G401 (cell line): ENCODE data around the gene BAZ1A. TPM values are rescaled to one million over a fixed set of nuclear protein-coding genes. Genes with fewer than 3 reads are reported as not detected.
"Not testable (repeated sequence)": the region's sequence is repeated elsewhere in the genome, so short reads cannot be mapped to it uniquely, and the experiment has no call there.

Experiments used
- DNase-seq: peaks from one replicate; pipeline ENCODE4 v3.0.0-alpha.2; 2015; ENCODE audit warnings: low spot score
- in situ Hi-C: cut with HindIII; loops from 2 replicates; pipeline ENCODE4 v1.10.0; 2016; ENCODE audit warnings: low sequenced_read_pairs, mixed read lengths
- total RNA-seq: library from RNA; depleted of rRNA; stranded (reverse); fragments of >200 nt; shearing (Covaris generic); gene quantifications from 2 replicates; pipeline ENCODE4 v1.2.3, GENCODE V29; 2014

The BAZ1A gene
- total RNA-seq, 1 experiment from 2014 or later, result 13.7 TPM

DNA sequence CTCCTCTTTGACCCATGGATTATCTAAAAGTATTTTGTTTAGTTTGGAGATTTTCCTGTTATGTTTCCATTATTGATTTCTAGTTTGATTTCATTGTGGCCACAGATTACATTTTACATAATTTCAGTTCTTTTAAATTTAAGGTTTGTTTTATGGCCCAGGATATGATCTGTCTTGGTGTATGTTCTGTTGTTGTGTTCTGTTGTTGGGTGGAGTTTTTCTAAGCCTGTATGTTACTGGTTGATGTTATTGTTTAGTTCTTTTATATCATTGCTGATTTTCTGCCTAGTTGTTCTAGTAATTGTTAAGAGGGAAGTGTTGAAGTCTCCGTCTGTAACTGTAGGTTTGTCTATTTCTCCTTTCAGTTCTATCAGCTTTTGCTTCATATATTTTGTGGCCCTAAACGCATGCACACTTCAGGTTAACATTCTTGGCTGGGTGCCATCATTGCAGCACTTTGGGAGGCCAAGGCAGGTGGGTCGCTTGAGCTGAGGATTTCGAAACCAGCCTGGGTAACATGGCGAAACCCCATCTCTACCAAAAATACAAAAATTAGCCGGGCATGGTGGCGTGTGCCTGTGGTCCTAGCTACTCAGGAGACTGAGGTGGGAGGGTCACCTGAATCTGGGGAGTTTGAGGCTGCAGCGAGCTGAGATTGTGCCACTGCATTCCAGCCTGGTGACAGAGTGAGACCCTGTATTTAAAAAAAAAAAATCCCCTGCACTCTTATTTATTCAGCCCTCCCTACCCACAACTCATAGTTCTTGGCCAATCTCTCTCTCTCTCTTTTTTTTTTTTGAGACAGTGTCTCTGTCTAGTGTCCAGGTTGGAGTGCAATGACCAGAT lies 132.7 kb downstream of the BAZ1A start:
- in situ Hi-C loops, result no loop called here

DNA sequence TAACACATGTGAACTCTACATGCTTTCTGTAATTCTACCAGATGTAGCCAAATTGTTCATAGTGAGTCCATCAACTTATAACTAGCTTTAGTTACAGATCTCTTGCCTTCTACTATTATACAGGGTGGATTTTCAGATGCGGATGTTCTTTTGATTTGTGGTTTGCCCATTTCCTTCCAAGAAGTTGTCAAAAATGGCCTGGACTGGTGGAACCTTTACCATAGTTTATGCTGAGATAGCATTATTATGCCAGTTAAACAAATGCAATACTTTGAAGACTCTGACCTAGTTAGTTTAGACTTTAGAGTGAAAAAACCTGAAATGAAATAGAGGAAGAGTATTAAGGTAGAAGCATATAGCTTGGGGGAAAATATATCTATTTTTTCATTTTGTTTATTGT lies 133.3 kb downstream of the BAZ1A start:
- in situ Hi-C loops, result no loop called here
- DNase-seq, result no peak

More for the DNA sequence above, 132.7 kb downstream of the BAZ1A start:
- no peak for DNase-seq

DNA sequence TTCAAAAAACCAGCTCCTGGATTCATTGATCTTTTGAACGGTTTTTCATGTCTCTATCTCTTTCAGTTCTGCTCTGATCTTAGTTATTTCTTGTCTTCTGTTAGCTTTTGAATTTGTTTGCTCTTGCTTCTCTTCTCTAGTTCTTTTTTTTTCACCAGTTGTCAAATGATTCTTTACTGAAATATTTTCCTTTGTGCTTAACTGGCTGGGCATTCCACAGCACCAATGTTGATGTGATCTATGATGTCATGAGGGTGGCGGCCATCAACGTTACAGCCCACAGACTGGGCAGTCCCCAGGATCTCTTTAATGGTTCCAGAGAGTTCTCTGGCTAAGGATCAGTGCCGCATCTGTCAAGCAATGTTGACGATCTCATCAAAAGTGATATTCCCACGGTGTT lies 135.0 kb downstream of the BAZ1A start:
- DNase-seq, in situ Hi-C loops: not testable (repeated sequence)

DNA sequence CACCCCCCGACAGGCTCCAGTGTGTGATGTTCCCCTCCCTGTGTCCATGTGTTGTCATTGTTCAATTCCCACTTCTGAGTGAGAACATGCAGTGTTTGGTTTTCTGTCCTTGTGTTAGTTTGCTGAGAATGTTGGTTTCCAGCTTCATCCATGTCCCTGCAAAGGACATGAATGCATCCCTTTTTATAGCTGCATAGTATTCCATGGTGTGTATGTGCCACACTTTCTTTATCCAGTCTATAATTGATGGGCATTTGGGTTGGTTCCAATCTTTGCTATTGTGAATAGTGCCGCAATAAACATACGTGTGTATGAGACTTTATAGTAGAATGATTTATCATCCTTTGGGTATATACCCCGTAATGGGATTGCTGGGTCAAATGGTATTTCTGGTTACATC lies 138.1 kb downstream of the BAZ1A start:
- in situ Hi-C loops, DNase-seq: not testable (repeated sequence)

DNA sequence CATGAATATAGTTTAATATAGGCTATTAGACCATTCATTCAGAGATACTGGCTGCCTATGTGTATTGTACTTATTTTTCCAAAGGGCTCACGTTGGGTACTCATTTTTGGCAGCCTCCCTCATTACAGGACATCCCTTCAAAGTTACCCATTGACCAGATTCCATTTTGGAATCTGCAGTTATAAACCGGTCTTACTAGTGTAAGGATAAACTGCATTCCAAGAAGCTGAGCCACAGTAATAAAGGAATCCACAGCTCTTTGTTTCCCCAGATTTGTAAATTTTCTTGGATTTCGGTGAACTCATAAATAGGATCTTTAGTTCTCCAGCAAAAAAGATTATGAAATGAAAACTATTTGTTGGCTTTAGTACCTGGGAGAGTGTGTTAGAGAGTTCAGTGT lies 141.9 kb downstream of the BAZ1A start:
- no peak for DNase-seq
- in situ Hi-C loops, result no loop called here

DNA sequence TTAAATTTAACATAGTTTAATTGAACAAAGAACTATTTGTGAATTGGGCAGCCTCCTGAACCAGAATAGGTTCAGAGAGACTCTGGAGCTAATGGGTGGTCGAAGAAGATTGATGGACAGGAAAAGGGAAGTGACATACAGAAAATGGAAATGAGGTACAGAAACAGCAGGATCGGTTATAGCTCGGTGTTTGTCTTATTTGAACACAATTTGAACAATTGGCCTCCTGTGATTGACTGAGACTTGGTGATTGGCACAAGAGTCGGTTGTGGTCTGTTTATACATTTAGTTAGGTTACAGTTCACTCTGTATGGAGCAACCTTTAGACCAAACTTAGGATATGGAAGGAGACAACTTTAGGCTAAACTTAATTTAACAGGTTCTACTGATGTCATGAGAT lies 142.4 kb downstream of the BAZ1A start:
- DNase-seq, result no peak
- in situ Hi-C loops, result no loop called here

DNA sequence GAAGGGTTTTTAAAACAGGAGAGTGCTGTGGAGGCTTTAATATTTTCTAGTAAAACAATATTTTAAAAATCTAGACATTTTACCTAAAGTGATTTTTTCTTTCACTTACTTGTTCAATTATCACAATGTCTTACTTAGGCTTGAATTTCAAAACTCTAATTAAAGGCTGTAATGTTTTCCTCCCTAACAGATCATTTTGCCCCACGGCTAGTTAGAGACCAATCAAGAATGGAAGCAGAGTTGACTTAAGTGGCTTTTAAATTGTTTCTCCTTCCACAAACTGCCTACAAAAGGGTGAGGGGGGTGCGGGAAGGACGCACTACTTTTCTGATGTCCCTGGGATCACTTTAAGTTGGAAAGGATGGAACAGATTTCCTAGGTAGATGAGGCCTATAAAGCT lies 151.3 kb downstream of the BAZ1A start:
- in situ Hi-C loops, result no loop called here
- no peak for DNase-seq

DNA sequence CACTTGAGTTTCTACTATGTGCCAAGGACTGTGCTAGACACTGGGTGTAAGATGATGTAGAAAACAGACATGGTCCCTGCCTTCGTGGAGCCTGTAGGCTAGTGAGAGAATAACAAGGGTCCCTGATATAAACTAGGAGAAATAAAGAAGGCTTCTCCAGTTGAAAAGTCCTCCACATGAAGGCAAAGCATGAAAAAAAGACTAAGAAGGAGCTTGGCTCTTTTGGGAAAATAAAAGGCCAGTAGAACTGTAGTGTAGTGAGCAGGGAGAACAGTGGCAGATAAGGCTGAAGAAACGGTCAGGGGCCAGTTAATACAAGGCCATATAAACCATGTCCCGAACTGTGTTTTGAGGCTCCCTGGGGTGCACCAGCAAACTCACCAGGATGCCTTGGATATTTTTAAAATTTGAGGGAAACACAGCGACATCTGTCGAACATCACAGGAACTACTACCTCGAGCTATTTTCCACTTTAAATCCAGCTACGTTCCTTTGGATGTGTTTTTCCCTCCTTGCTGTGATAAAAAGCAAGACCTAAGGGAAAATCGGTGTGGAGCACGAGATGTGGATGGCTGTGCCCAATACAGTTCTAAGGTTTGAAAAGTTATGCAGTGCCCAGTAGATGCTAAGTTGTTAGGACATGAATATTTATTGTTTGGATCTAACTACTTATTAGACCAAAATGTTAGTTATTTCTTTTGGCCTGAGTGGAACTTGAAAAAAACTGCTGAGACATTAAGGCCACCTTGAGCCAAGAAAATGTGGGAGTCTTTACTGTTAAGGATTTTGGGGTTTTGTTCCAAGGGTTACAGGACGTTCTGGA lies 152.2 kb downstream of the BAZ1A start:
- DNase-seq, result peak; percentile 74
- in situ Hi-C loops, result no loop called here

DNA sequence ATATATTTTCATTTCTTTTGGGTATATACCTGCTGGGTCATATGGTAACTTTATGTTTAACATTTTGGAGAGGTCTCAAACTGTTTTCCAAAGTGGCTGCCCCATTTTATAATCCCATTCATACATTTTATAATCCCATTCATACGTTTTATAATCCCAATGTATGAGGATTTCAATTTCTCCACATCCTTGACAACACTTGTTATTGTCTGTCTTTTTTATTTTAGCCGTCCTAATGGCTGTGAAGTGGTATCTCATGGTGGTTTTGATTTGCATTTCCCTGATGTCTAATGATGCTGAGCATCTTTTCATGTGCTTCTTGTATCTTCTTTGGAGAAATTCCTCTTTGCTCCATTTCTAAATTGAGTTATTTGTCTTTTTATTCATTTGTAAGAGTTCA lies 154.0 kb downstream of the BAZ1A start:
- no peak for DNase-seq
- in situ Hi-C loops, result no loop called here

DNA sequence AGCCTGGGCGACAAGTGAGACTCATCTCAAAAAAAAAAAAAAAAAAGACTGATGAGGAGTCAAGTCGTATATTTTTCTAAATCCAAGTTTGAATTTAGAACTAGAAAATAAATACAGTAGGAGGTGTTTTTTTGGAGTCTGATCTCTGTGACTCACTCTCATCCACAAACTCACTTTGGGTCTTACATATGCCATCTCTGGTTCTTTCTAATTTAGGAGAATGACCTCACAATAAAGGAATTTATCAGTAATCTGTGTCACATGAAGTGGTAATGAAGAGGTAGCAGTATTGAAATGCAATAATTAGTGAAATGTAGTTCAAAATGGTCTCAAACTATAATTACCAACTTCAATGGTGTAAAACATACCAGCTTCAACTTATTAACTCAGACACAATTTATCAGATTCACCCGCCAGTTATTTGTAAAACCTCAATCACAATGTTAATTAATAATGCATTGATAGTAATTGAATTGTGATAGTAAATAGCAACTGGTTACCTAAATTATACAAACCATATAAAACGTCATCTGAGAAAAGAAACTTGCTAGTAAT lies 156.3 kb downstream of the BAZ1A start:
- DNase-seq, result no peak
- in situ Hi-C loops, result no loop called here

DNA sequence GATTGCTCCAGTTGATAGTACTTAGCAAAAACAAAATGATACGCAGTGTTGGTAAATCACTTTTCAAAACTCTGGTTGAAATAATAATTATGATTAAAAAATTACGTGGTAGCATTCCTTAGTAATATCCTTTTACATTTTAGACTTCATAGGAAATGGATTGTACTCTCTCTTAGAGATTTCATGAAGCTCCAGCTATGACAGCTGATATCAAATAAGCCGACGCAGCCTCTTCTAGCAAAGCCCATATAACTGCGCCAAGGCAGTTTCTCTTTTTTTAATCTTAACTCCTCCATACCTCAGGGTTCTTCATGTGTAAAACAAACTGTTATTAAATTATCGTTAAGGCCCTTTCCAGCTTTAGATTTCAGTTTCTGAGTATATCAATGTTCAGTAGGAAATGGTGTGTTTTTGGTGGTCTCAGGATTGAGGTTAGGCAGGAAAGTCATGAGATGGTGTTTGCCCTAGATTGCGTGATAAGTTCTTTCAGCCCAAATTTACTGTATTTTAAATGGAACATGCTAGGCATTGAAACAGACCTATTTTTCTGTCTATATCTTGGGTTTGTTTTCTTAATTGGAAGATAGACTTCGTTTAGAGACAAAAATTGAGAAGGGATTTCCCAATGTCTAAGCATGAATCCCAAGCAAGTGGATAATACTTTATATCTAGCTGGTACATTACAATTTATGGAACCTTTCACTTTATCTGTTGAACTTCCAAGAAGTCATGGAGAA lies 159.9 kb downstream of the BAZ1A start:
- DNase-seq, result peak; percentile 51
- in situ Hi-C loops, result no loop called here

DNA sequence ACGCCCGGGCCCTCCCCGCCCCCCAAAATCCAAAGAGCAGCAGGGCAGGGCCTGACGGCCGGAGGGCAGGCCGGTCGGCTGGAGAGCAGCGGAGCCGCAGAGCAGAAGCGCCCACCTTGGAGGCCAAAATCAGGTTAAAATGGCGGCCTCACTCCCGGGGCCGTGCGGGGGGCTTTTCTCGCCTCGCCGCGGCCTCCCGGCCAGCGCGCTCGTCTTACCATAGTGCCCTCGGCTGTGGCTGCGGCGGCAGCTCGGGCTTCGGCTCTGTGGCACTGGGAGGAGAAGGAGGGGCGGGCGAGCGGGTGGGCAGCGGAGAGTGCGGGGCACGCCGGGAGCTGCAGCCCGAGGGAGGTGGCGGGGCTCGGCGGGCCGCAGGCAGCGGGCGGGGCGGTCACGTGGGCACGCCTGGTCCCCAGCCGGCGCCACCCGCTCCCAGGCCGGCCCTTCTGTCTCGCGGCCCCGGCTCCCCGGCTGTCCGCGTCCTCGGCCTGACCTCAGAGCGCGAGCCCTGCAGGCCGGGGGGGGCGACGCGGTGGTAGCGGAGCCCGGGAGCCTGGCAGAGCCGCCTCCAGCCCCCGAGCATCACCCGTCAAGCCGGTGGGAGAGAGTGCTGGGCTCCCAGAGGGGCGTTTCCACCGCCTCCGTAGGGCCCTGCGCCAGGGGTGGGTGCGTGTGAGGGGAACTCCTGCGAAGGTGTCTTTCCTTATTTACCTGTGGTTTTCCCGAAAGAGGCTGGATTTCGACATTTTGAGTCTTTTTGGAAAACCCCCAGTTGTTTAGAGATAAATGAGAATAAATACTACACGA lies 160.6 kb downstream of the BAZ1A start, which contains the start of gene CFL2:
TSS of gene CFL2 (minus strand) at position 274 of the 807 bp plus-strand sequence. CDS start at position 221, 53 bp downstream.
- peak; percentile 90 for DNase-seq
- in situ Hi-C loops, result no loop called here

DNA sequence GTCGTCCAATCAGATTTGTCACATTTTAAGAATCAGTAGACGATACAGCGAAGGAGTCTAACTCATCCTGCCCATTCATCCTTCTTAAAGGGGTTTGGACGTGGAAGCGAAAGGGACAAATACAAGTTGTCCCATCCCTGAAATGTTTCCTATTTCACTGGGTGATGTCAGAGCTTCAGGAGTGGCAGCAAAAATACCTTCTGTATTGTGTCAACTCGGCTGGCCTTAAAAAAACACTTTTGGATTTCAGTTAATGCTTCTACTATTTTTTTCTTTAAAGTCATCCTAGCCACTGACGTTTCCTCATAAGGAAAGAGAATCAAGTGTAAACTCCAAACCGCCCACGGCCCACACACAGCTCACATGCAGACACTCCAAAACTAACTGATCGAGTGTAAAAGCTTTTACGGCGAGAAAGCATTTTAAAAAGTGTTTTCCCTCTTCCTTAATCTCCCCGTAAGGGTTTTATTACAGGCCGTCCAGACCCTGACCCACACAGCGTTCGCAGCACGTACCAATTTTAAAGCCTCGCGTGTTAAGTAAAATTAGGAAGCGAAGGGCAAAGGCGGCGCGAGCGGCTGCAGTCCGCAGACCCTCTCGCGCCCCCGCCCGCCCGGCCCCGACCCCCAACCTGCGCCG lies 161.4 kb downstream of the BAZ1A start:
- DNase-seq, result peak; percentile 61

DNA sequence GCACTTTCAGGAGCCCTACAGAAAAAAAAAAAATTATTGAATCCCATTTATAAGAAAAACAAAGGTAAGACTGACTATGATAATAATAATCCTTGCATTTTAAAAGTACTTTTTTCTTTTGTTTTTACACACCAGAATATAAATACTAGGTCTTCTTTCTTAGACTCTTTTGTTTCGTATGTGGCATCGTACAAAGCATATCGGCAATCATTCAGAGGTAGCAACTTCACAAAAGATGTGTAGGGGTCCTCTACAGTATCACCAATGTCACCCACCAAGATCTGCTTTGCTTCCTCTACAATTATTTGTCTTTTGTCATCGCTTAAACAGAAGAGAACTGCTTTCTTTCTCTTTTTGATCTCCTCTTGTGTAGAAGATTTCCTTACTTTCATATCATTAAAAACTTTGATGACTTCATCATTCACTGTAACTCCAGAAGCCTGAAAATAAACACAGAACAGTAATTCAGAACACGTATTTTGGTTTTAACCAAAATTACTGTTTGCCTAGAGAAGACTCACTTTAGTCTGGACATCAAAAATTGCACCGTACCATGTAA lies 162.0 kb downstream of the BAZ1A start:
- in situ Hi-C loops, result no loop called here
- no peak for DNase-seq

More for the DNA sequence above, 161.4 kb downstream of the BAZ1A start:
- in situ Hi-C loops, result no loop called here

DNA sequence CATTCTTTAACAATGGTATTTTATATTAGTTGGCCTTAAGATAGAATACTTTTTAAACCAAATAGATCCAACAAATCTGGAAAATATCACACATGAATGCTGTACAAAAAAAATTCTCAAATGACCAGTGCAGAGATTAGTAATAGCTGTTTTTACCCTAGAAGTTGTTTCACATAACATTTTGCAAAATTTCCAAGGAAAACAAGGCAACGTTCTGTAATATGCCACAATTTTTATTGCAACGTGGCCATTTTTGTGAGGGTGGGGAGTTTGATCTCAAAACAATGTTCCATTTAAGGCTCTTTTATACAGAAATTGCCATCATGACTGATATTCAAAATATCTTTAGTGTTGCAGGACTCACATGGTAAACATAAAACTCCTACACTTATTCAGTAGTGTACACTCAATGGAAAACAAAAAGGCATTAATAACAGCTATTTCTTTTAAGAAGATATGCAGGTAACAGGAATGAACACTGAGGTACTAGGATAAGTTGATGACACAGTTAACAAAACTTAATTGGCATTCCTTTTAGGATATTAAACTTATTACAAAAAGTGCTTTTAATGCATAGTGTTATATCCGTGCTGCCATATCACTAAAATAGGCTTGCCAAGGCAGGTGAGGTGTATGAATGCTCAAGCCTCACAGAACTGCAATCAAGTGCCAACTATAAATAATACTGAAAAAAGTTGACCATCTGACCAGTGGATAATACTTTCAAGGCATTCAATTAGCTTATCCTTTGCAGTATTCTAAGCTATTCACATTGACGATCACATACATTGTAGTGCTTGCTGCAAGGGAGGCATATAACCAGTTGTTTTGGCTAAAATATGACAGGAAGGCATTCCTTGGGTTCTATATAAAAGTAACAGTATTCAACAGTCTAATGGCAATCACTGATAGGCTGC lies 163.1 kb downstream of the BAZ1A start:
- in situ Hi-C loops, result no loop called here
- peak; percentile 22 for DNase-seq

DNA sequence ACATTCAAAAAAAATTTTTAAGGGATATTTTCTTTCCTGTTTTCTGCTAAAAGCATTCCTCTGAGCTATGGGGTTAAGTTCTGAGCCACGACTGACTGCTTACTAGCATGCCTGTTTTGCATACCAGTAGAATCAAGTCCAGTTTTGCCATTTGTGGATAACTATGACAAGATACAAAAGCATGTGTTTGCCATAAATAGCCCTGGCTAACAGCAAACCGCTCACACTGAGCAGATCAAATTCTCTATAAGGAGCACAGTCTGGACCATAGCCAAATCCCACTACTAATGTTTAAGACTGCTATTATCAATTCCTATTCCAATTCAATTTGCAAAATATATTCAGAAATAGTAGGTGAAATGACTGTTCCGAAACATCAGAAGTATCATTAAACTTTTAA lies 164.0 kb downstream of the BAZ1A start:
- in situ Hi-C loops, result no loop called here
- peak; percentile 75 for DNase-seq

DNA sequence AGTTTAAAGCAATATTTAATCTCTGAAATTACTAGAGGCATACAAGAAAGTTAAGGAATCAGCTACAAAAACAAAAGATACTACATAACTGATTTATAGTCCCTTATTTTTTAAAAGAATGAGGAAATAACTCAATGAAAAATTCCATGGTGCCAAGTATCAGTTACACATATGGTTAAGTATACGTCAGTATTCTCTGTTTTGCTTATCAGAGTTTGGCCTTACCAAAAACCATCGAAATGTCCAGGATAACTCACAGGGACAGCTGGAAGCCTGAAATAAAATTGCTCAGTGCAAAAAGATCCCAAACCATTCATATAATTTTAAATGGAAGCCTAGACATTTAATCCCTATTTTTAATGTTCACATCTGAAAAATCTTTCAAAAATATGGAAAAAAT lies 164.4 kb downstream of the BAZ1A start:
- peak; percentile 21 for DNase-seq

More for the DNA sequence above, 164.4 kb downstream of the BAZ1A start:
- in situ Hi-C loops, result no loop called here
